Measurements from ENCODE around the gene MICAL3.

DNA sequence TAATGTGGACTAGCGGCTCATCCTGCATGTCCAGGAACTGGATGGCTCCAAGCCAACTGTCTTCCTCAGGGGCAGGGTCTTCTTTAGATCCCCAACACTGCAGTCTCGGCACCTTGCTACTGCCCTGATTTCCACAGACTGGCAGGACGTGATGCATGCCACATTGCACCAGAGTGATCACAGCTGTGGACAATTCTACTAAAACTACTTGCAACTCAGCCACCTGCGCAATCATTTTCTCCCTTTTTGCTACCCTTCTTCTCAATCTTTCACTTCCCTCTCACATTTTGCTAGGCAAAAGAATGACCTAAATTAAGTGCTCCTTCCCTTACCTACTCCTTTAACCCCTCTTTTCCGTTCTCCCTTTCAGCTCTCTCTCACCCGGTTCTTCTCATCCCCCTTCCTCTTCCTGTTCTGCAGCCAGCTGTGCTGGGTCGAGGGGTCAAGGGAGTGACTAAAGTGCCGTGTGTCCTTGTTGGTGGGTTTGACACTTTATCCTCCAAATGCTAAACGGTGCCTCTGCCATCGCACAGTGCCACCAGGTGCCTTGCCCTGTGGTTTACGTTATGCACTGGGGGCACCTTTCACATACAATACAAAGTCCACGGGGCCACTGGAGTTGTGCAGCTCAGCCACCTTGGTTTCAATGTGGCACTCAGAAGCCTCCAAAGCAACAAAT is 42.0 kb upstream of the MICAL3 start:
- no peak for TF ChIP-seq POLR2A (IDR thresholded peaks at IDR 0.05)
- no peak for TF ChIP-seq POLR2AphosphoS5 (IDR thresholded peaks at IDR 0.05)

Data from suprapubic skin (tissue), 4 donors.